Testis (tissue), 5 donors: ENCODE results near the gene ITPK1. TPM values are rescaled to one million over a fixed set of nuclear protein-coding genes. Genes with fewer than 3 reads are reported as not detected.
"Not testable (repeated sequence)": the region's sequence is repeated elsewhere in the genome, so short reads cannot be mapped to it uniquely, and the experiment has no call there.

ENCODE experiments used
- DNase-seq: peaks from one replicate; pipeline ENCODE4 v3.0.0-alpha.2; 2019
- H3K27ac ChIP-seq, 2 donors: fragments of 200-600 bp; sonication (generic); one replicate each; pipeline ENCODE4 v1.5.1; 2019
- H3K27me3 ChIP-seq: fragments of 200-600 bp; sonication (generic); one replicate; pipeline ENCODE4 v1.5.1; 2019
- H3K36me3 ChIP-seq: fragments of 200-600 bp; sonication (generic); one replicate; pipeline ENCODE4 v1.5.1; 2017; ENCODE audit warnings: low read depth; ENCODE audit errors: missing control alignments
- H3K4me1 ChIP-seq: fragments of 200-600 bp; sonication (generic); one replicate; pipeline ENCODE4 v1.5.1; 2019
- H3K4me3 ChIP-seq, 2 donors: fragments of 200-600 bp; sonication (generic); one replicate each; pipeline ENCODE4 v1.5.1; 2017 to 2019
- H3K9me3 ChIP-seq: fragments of 200-600 bp; sonication (generic); one replicate; pipeline ENCODE4 v1.5.1; 2017
- CTCF ChIP-seq, 3 experiments: fragments of 450-650 bp in 2 of 3; fragments of 200-600 bp in 1 of 3; sonication (generic) in 1 of 3; IDR thresholded peaks; one replicate each; pipeline ENCODE4 v1.5.1; 2016 to 2019; ENCODE audit warnings: antibody characterized with exemption in 3 of 3, mild to moderate bottlenecking in 2 of 3, moderate library complexity in 1 of 3
- POLR2A ChIP-seq: fragments of 450-650 bp; IDR thresholded peaks from one replicate; pipeline ENCODE4 v1.6.1; 2017; ENCODE audit warnings: antibody characterized with exemption, mild to moderate bottlenecking, moderate library complexity
- WGBS, 2 donors: methylation state at CpG; one replicate each; pipeline ENCODE4 v1.1.5; 2018; 5-methylcytosine and 5-hydroxymethylcytosine counted together
- intact Hi-C: fragments of 100-400 bp; cut with DNase I; formaldehyde crosslinking; loops from one replicate; pipeline ENCODE4 v1.15.1; 2023; ENCODE audit warnings: low total_unique reads
- long read RNA-seq, 2 donors: transcript quantifications; one replicate each; lab custom pipeline, GENCODE V29; 2026
- polyA plus RNA-seq: library from polyadenylated mRNA; stranded (reverse); fragments of 350-450 nt; fragmentation: Illumina TruSeq; extraction: RNeasy Lipid Tissue Mini Kit (QIAGEN cat#74804); gene quantifications from one replicate; pipeline ENCODE4 v1.2.3, GENCODE V29; 2014; ENCODE audit warnings: low read depth, low replicate concordance; ENCODE audit not compliant: insufficient read depth
- total RNA-seq, 2 donors: library from RNA; depleted of rRNA; stranded (reverse); fragments of >200 nt; gene quantifications; one replicate each; pipeline ENCODE4 v1.2.3, GENCODE V29; 2016

Gene ITPK1
- total RNA-seq = 10 to 100 TPM; 78.3 to 90.6 TPM
- polyA plus RNA-seq = 92.5 TPM
- long read RNA-seq, donor 1, full-length matches to known transcripts = 3 of 3 reads
- long read RNA-seq, donor 1, partial matches to known transcripts = 0 of 3 reads
- long read RNA-seq, donor 1, other reads (novel, unspliced or antisense) = 0 of 3 reads
- long read RNA-seq, donor 2, full-length matches to known transcripts = 5 of 5 reads
- long read RNA-seq, donor 2, partial matches to known transcripts = 0 of 5 reads
- long read RNA-seq, donor 2, other reads (novel, unspliced or antisense) = 0 of 5 reads

DNA sequence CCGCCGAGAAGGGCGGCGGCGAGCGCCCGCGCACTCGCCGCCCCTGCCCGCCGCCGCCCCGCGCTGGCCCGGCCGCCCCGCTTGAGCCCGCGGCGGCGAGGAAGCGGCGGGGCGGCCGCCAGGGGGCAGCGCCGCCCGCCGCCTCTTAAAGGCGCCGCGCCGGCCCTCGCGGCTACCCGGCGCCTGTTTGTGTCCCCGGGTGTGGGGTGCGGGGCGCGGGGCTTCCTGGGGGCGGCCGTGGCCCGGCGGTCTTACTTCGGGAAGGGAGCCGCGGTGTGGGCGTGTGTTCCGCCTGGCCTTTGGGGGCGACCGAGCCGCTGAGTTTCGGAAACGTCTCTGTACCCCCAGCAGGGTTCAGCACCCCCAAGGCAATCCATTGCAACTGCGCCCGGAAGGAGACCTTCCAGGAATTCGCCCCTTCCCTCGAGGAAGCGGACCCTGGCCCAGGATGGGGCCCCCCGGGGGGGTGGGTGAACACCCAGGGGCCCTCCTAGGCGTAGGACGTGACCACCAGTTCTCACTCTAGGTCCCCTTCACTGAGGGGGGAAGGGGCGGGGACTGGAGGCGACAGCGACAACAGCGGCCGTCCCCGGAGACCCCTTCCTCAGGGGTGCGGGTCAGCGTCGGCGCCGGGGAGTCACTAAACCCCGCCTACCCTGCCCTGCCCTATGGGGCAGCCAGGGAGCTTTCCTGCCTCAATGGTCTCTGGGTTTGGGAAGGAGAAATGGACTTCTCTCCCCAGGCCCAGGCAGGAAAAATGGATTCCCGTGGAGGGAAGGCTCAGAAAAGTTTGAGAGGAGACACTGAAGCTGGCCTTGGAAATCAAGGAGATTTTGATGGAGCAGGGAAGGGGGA, at the start of gene ITPK1:
Gene ITPK1 (minus strand): TSS at position 105 of the 855 bp plus-strand sequence. CDS start 762 bp downstream, outside the sequence.
- Histone ChIP-seq H3K27ac (peak within 1 kb of the TSS; percentile 85 to 97), H3K4me3 (peak within 1 kb of the TSS; percentile 71 to 82), H3K36me3 (no peaks in the 10 kb centered on the region), H3K9me3 (no peaks in the 10 kb centered on the region), H3K27me3 (no peaks in the 10 kb centered on the region), H3K4me1 (peaks cover 22% of the 10 kb centered on the region)
- TF ChIP-seq POLR2A (no peak), CTCF (IDR thresholded peaks at IDR 0.05) (peak in 1 of 3 experiments; percentile 72)
- 0 to 7% methylated on average over 3 to 41 of the region's 77 CpGs for WGBS, 2 donors
- intact Hi-C loops = loop anchor here (5.0 kb wide), 1 partner anchor 164 kb away; no protein-coding TSS in a partner anchor
- DNase-seq = peak; percentile 56

DNA sequence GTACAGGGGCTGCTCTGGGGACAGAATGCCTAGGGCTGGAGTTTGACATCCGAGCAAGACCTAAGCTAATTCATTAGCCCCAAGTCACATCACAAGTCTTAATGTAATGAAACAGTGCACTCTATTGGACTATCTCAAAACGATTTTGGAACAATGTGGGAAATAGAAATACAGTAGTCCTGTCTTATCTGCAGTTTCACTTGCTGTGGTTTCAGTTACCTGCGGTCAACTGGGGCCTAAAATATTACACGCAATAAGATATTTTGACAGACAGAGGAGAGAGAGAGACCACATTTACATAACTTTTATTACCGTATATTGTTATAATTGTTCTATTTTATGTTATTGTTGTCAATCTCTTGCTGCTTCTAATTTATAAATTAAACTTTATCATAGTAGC, 47.8 kb upstream of the ITPK1 start:
- H3K4me1 ChIP-seq = no peaks in the 10 kb centered on the region
- H3K27ac ChIP-seq = no peak overlapping the region
- H3K4me3 ChIP-seq = no peak overlapping the region
- WGBS, 2 donors = 69 to 72% methylated on average over 5 of the region's 5 CpGs
- no peaks in the 10 kb centered on the region for H3K9me3 ChIP-seq
- DNase-seq = no peak
- TF ChIP-seq CTCF (IDR thresholded peaks at IDR 0.05) (no peak), POLR2A (no peak)
- H3K27me3 ChIP-seq = no peaks in the 10 kb centered on the region
- no peaks in the 10 kb centered on the region for H3K36me3 ChIP-seq
- intact Hi-C loops = no loop called here

DNA sequence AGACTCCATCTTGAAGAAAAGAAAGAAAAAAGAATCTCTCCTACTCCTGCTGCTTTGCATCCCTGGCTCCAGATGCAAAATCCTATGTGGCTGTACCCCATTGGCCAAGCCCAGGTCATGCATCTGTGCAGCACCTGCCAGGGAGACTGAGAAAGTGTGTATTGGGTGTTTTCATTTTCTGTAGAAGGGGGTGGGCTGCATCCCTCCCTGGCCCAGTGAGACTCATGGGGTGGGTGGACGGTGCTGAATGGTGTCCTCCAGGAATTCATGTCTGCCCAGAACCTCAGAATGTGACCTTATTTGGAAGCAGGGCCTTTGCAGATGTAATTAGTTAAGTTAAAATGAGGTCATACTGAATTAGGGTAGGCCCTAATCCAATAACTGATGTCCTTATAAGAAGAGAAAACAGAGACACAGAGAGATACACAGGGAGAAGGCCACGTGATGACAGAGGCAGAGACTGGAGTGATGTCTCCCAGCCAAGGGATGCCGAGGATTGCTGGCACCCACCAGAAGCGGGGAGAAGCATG, 45.8 kb upstream of the ITPK1 start:
- no peak for DNase-seq
- H3K4me3 ChIP-seq = no peak overlapping the region
- H3K9me3 ChIP-seq = no peaks in the 10 kb centered on the region
- H3K4me1 ChIP-seq = no peaks in the 10 kb centered on the region
- intact Hi-C loops = no loop called here
- no peaks in the 10 kb centered on the region for H3K36me3 ChIP-seq
- WGBS, 2 donors = 63 to 70% methylated on average over 4 of the region's 4 CpGs
- H3K27ac ChIP-seq = no peak overlapping the region
- no peaks in the 10 kb centered on the region for H3K27me3 ChIP-seq
- TF ChIP-seq CTCF (IDR thresholded peaks at IDR 0.05) = no peak
- no peak for TF ChIP-seq POLR2A

DNA sequence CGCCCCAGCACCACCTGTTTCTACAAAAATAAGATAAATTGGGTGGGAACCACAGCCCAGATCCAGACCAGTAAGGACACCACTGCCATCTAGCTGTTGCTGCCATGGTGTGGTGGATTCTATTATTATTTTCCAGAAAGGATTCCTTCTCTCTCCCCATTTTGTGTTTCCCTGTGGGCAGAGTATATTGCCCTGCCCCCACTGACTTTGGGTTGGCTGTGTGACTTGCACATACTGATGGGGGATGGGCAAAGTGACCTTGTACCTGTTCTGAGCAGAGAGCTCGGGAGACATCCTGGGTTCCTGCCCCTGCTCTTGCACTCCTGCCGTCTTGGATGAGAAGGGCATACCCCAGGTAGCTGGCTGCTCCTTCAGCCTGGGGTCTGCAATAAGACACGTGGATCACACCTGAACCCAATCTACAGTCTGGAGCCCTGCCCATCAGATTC, 44.7 kb upstream of the ITPK1 start:
- intact Hi-C loops = no loop called here
- TF ChIP-seq CTCF (IDR thresholded peaks at IDR 0.05) (no peak), POLR2A (no peak)
- H3K9me3 ChIP-seq = no peaks in the 10 kb centered on the region
- no peaks in the 10 kb centered on the region for H3K27me3 ChIP-seq
- no peak overlapping the region for H3K27ac ChIP-seq
- H3K4me3 ChIP-seq = no peak overlapping the region
- H3K4me1 ChIP-seq = no peaks in the 10 kb centered on the region
- WGBS, 2 donors = 36 to 62% methylated on average over 3 to 4 of the region's 4 CpGs
- DNase-seq = no peak
- H3K36me3 ChIP-seq = no peaks in the 10 kb centered on the region

- intact Hi-C loops, DNase-seq, H3K4me3 ChIP-seq, H3K27ac ChIP-seq, H3K9me3 ChIP-seq, H3K4me1 ChIP-seq, H3K36me3 ChIP-seq, H3K27me3 ChIP-seq: not testable (repeated sequence)
- WGBS, 2 donors = 64 to 66% methylated on average over 5 of the region's 5 CpGs
Measured at GRCh38 chr14:93159625-93160352, 44.1 kb upstream of the ITPK1 start.

- H3K9me3 ChIP-seq, H3K4me3 ChIP-seq, H3K36me3 ChIP-seq, H3K27ac ChIP-seq, H3K27me3 ChIP-seq, H3K4me1 ChIP-seq, DNase-seq, intact Hi-C loops: not testable (repeated sequence)
- 88 to 89% methylated on average over 7 of the region's 7 CpGs for WGBS, 2 donors
Measured at GRCh38 chr14:93158349-93158748, 42.6 kb upstream of the ITPK1 start.
